SU-DHL-6 (cell line): ENCODE results near the gene POU2F3.

Experiments
- H2AFZ ChIP-seq: fragments of 200-600 bp; sonication (generic); 2 replicates; pipeline ENCODE4 v1.6.1; 2014; ENCODE audit warnings: low read depth, mild to moderate bottlenecking, moderate library complexity, mixed read lengths, antibody characterized with exemption, low read length; ENCODE audit not compliant: severe bottlenecking
- H3F3A ChIP-seq: fragments of 200-600 bp; shearing (Covaris generic); 2 replicates; pipeline ENCODE4 v1.6.0; 2016; ENCODE audit warnings: antibody characterized with exemption, mild to moderate bottlenecking; ENCODE audit not compliant: insufficient read depth
- H3K27ac ChIP-seq: fragments of 200-600 bp; sonication (generic); 2 replicates; pipeline ENCODE4 v1.5.1; 2016; ENCODE audit warnings: low read depth, mild to moderate bottlenecking, low read length, moderate library complexity, mixed read lengths
- H3K27me3 ChIP-seq: fragments of 200-600 bp; sonication (generic), shearing (Covaris generic); 2 replicates; pipeline ENCODE4 v1.6.0; 2014; ENCODE audit warnings: mild to moderate bottlenecking, low read length
- H3K36me3 ChIP-seq: fragments of 200-600 bp; sonication (generic); 2 replicates; pipeline ENCODE4 v1.6.1; 2014; ENCODE audit warnings: mild to moderate bottlenecking, low read length, mixed read lengths
- H3K4me2 ChIP-seq: fragments of 300-600, 200-600 bp; shearing (Covaris generic), sonication (generic); 2 replicates; pipeline ENCODE4 v1.6.0; 2014; ENCODE audit warnings: low read length, low read depth, mild to moderate bottlenecking; ENCODE audit not compliant: poor library complexity, severe bottlenecking
- H3K4me3 ChIP-seq: fragments of 200-600 bp; sonication (generic); 2 replicates; pipeline ENCODE4 v1.5.1; 2014; ENCODE audit warnings: antibody characterized with exemption, low read length, mild to moderate bottlenecking, mixed read lengths; ENCODE audit not compliant: insufficient read depth, poor library complexity, severe bottlenecking
- H3K79me2 ChIP-seq: fragments of 200-600 bp; sonication (generic); 2 replicates; pipeline ENCODE4 v1.6.1; 2014; ENCODE audit warnings: mild to moderate bottlenecking, low read length, moderate library complexity; ENCODE audit not compliant: insufficient read depth
- H3K9ac ChIP-seq: fragments of 200-600 bp; sonication (generic); 2 replicates; pipeline ENCODE4 v1.7.0; 2014; ENCODE audit warnings: mild to moderate bottlenecking, low read length
- H3K9me2 ChIP-seq: fragments of 200-600 bp; sonication (generic); replicated peaks from 2 replicates; pipeline ENCODE4 v1.6.1; 2014; ENCODE audit warnings: low read length; ENCODE audit not compliant: insufficient read depth
- H3K9me3 ChIP-seq: fragments of 200-600 bp; sonication (generic); 2 replicates; pipeline ENCODE4 v1.6.1; 2014; ENCODE audit warnings: low read length, mixed read lengths; ENCODE audit not compliant: insufficient read depth
- H4K20me1 ChIP-seq: fragments of 200-600 bp; sonication (generic); 2 replicates; pipeline ENCODE4 v1.6.1; 2014; ENCODE audit warnings: low read depth, mild to moderate bottlenecking, antibody characterized with exemption, low read length, moderate library complexity, mixed read lengths
- EZH2phosphoT487 ChIP-seq: fragments of 200-600 bp; sonication (generic), shearing (Covaris generic); conservative IDR thresholded peaks from 2 replicates; pipeline ENCODE4 v1.6.1; 2018; ENCODE audit warnings: mild to moderate bottlenecking, antibody characterized with exemption, low read length, moderate library complexity, mixed read lengths
- TF ChIP-seq, protein P1 (sequence below): fragments of 200-600 bp; sonication (generic); IDR thresholded peaks from one replicate; pipeline ENCODE4 v1.5.1; 2017; ENCODE audit warnings: antibody characterized with exemption, mild to moderate bottlenecking, low read length, moderate library complexity; ENCODE audit not compliant: insufficient read depth, poor library complexity, severe bottlenecking

Gene POU2F3

DNA sequence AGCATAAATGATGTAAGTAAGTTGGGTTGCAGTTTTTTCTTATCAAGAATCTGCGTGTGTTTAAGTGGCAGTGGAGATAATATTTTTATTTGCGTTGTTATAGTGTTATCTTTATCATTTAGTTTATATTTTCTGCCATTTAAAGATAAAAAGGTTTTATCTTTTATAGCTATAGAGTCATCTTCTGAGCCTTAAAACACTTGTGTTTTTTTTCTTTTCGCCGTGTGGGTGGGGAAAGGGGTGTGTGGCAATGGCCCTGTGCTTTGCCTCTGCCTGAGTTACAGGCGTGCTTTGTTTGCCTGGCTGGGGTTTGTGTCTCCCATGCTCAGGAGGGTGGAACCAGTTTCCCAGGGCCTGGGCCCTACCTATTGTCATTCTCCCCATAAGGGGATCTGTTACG is 112.5 kb downstream of the POU2F3 start:
- no peak overlapping the region for H3K9ac ChIP-seq

DNA sequence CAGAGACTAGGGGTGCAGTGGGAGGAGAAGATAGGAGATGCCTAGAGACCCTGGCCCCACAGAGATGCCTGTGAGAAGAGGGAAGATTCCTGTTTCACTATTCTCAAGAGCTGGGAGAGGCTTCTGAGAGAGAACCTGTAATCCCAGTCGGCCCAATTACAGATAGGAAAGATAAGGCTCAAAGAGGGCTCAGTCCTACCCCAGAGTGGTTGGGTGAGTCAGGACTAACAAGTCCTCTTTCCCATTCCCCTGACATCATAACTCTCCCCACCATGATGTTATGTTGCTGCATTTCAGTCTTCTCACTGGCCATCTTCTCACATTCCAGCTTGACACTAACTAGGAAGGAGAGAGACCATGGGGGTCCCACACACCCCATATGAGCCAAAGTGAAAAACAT is 114.1 kb downstream of the POU2F3 start:
- TF ChIP-seq EZH2phosphoT487: no peak
- TF ChIP-seq, protein P1, sequence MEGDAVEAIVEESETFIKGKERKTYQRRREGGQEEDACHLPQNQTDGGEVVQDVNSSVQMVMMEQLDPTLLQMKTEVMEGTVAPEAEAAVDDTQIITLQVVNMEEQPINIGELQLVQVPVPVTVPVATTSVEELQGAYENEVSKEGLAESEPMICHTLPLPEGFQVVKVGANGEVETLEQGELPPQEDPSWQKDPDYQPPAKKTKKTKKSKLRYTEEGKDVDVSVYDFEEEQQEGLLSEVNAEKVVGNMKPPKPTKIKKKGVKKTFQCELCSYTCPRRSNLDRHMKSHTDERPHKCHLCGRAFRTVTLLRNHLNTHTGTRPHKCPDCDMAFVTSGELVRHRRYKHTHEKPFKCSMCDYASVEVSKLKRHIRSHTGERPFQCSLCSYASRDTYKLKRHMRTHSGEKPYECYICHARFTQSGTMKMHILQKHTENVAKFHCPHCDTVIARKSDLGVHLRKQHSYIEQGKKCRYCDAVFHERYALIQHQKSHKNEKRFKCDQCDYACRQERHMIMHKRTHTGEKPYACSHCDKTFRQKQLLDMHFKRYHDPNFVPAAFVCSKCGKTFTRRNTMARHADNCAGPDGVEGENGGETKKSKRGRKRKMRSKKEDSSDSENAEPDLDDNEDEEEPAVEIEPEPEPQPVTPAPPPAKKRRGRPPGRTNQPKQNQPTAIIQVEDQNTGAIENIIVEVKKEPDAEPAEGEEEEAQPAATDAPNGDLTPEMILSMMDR: no peak
- H3K4me2 ChIP-seq: no peak overlapping the region
- H3K27ac ChIP-seq: no peak overlapping the region
- H3K4me3 ChIP-seq: no peak overlapping the region
- H2AFZ ChIP-seq: no peak overlapping the region
- H3K36me3 ChIP-seq: no peaks in the 10 kb centered on the region
- H3K9ac ChIP-seq: no peak overlapping the region
- no peaks in the 10 kb centered on the region for H3F3A ChIP-seq
- H3K79me2 ChIP-seq: 0 out of 2 replicates have a peak, but pooled peaks cover 3% of the 10 kb centered on the region
- H4K20me1 ChIP-seq: peaks cover 11% of the 10 kb centered on the region
- H3K9me3 ChIP-seq: no peaks in the 10 kb centered on the region
- no peaks in the 10 kb centered on the region for H3K9me2 ChIP-seq
- H3K27me3 ChIP-seq: no peaks in the 10 kb centered on the region

More for the DNA sequence above, 112.5 kb downstream of the POU2F3 start:
- Histone ChIP-seq H3K36me3 (no peaks in the 10 kb centered on the region), H3K79me2 (0 out of 2 replicates have a peak, but pooled peaks cover 3% of the 10 kb centered on the region), H3K4me2 (no peak overlapping the region), H3K4me3 (no peak overlapping the region), H3F3A (no peaks in the 10 kb centered on the region), H3K27ac (no peak overlapping the region), H2AFZ (no peak overlapping the region), H3K9me3 (no peaks in the 10 kb centered on the region), H3K9me2 (no peaks in the 10 kb centered on the region), H3K27me3 (no peaks in the 10 kb centered on the region), H4K20me1 (peaks cover 16% of the 10 kb centered on the region)
- TF ChIP-seq, protein P1: no peak
- TF ChIP-seq EZH2phosphoT487: no peak

DNA sequence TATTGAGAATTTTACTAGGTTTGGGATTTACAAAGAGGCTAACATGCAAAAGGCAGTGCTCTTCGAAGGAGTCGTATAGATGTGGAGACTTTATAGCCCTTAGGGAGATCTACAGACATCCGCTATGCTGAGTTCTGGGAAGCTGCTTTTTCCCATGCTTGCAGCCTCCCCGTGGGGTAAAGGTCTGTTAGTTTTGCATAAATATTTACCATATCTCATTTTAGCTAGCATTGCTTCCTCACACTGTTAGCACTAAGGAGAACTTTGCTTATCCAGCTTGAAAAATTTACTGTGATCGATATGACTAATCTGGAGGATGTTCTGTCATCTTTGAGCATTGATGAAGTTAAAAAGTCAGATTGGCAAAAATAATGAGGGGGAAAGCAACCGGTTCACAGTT is 114.8 kb downstream of the POU2F3 start:
- Histone ChIP-seq H3K27me3 (no peaks in the 10 kb centered on the region), H3K27ac (no peak overlapping the region), H3K4me2 (no peak overlapping the region), H3K36me3 (no peaks in the 10 kb centered on the region), H3F3A (no peaks in the 10 kb centered on the region), H3K4me3 (no peak overlapping the region), H3K79me2 (0 out of 2 replicates have a peak, but pooled peaks cover 3% of the 10 kb centered on the region), H2AFZ (no peak overlapping the region), H3K9me3 (no peaks in the 10 kb centered on the region), H4K20me1 (peaks cover 16% of the 10 kb centered on the region), H3K9ac (no peak overlapping the region), H3K9me2 (no peaks in the 10 kb centered on the region)
- TF ChIP-seq, protein P1: no peak
- TF ChIP-seq EZH2phosphoT487: no peak
